ENCODE measurements around the gene PMM2.
"Not testable (repeated sequence)": the region's sequence is repeated elsewhere in the genome, so short reads cannot be mapped to it uniquely, and the experiment has no call there.

PMM2 gene

DNA sequence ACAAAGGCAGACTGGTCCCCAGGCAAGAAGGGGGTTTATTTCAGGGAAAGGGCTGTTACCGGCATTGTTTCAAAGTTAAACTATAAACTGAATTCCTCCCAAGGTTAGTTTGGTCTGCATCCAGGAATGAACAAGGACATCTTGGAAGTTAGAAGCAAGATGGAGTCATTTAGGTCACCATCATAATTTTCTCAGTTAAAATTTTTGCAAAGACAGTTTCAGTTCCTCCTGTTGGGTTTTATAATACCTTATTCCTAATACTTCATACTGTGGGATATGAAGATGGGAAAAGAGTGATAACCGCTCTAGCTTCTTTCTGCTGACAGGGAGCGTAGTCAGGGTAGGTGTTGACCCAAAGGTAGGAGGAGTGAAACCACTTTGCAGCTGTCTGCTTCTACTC is 24.8 kb downstream of the PMM2 start:
- no peak for DNase-seq

DNA sequence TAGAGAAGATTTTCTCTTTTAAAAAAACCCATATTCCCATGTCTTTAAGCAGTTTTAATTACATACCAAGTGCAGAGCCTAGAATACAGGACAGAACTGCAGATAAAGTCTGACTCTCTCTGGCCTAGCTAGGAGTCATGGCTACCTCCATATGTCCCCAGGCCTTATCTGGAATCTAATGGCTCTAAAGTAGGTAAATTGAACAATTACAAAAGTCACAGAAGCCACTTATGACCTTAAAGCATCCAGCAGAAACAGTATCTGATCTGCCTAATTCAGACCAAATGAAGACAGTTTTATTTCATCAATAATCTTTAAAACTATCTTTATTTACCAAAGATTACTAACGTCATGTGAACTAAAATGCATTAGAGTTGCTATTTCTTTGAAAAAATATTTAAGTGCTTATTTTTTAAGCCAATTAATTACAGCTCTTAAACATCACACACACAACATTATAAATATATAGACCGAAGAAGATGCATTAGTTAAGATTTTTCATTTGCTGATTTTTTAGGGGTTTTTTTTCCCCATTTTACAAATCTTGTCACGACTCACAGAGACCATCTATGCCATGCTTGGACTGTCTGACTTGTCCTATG is 28.7 kb downstream of the PMM2 start:
- no peak for DNase-seq

DNA sequence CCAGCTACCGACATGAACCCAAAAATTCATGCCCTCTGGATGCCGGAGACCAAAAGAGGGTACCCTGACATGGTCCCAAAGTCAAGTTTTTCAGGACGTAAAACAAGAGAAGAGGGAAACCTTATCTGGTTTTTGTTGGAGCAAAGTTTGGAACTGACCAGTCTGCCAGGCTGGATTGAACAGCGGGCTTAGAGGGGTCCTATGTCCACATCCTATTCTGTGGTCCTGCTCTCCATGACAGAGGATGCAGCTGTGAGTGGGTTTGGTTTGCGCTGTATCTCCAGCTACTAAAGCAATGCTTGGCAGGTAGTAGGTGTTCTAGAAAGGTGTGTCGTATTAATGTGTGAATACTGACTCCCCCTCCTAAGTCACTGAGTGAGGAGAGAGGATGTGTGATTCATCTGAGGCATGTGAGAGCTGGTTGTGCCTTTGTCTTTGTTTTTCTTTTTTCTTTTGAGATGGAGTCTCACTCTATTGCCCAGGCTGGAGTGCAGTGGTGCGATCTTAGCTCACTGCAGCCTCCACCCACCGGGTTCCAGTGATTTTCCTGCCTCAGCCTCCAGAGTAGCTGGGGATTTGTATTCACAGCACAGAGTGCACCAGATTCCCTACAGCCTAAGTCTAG is 31.0 kb downstream of the PMM2 start:
- DNase-seq = no peak

DNA sequence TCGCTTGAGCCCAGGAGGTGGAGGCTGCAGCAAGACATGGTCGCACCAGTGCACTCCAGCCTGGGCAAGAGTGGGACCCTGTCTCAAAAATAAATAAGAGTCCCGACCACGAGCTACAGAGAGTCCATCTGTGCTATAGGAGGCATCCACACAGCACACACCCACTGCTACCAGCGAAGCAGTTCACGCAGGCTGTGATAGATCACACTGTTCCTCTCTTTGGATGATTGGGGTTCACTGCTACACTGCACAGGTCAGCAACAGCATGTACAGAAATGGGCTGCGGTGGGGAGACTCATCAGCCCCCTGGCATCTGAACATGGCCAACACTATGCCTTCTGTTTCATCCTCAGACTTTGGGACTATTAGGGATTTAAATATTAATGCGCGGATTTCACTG is 33.8 kb downstream of the PMM2 start:
- DNase-seq = no peak

DNA sequence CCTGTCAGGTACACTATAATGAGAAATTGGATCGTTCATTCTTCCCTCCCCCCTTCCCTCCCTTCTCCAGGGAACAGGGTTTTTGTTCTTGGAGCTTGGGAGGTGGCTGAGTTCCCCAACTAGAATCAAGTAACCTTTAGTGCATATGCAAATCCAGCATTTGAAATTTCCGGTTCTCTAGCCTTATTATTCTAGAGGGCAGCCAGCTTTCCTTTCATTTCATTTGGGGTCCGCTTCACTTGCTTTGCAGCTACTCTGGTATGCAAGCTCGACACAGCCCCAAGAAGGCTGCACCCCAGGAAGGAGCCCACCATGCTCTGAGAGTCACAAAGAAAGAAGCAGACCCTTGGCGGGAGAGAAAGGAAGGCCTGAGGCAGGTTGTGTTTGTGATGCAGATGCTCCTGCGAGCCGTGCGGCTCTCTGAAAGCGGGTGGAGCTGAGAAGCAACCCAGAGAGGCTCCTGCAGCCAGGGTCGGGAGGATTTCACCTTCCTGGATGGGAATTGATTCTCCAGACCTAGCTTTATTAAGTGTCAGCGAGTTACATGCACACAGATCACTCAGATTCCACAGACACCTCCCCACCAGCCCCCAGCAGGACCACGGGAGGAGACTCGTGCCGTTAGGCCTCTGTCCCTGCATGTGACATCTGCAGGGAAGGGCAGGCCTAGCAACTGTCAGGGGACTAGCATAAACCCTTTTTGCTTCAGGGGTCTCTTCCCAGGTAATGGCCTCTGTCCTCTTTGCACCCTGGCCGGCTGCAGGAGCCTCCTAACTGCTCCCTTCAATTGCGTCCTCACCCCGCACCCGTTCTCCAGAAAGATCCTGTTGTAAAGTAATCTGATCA is 34.5 kb downstream of the PMM2 start:
- DNase-seq = no peak

DNA sequence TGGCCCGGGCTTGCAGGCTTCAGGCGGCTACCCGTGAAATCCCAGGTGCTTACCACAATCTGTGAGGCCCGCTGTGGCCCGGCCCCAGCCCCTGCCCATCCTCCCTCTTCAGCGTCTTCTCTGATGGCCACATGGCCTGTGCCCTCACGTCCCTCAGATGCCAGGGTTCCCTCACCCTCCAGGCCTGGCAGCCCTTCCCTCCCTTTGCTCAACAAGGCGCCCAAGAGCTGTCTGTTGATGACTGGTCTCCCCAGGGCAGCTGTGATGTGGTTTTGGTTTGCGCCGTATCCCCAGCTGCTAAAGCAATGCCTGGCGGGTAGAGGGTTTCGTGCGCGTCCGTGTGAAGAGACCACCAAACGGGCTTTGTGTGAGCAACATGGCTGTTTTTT is 35.1 kb downstream of the PMM2 start:
- no peak for DNase-seq

DNA sequence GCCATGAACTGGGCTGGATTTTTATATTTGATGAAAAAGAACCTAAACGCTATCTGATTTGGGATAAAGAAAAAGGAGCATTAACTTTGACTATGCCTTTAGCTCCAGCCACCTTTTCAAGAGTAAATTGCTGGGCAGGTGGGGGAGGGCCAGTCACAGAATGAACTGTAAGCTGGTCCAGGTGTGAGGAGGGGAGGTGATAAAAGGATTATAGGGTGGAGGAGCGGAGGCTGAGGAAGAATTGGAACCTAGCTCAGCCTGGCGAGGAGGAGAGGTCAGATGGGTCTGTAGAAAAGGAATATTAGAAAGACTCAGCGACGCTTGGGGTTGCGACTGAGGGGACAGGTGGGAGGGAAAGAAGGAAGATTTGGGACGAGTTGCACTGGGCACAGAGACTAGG is 39.2 kb downstream of the PMM2 start:
- DNase-seq = not testable (repeated sequence)

DNA sequence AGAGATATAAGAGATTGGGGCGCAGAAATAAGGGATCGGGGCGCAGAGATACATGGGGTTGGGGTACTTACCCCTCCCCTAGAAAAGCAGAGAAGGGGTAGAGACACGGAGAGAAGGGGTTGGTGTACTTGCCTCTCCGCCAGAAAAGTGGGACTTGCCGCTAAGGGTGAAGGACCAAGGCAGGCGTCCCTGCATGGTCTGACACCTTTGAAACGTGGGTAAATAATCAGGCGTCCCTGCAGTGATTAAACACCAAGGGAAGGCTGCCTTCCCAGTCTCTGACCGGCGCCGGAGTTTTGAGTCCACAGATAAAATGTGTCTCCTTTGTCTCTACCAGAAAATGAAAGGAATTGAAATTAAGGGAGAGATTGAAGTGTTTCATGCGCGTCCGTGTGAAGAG is 40.0 kb downstream of the PMM2 start:
- not testable (repeated sequence) for DNase-seq

DNA sequence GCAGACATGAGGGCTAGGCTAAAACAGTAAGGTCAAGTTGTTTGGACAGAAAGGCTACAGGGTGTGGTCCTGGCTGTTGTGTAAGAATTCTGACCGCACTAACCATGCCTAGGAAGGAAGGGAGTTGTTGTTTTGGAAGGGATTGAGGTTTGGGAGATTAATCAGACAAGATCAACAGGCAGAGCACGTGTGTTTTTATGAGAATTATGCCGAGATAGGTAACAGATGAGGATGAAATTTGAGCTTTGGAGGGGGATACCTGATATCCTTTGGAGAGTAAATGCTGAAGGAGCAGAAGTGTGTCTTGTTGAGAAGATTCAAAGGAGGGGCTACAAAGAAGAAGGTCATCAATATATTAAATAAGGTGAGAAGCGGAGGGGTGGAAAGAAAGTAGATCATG is 44.4 kb downstream of the PMM2 start:
- not testable (repeated sequence) for DNase-seq

DNA sequence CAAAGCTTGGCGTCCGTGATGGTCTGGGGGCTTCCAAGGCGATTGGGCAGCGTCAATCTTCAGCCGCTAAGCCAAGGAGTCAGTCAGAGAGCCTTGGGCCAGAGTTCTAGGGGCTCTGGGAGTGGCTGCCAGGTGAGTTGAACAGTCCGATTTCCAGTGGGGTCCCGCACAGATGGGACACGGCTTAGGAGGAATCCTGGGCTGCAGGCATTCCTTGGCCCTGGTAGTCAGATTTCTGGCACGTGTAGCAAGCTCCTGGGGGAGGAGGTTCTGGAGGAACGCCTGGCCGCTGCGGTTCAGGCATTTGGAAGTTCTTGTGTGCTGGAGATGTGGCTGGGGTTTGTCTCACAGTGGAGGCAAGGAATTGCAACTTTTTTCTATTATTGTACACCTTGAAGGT is 45.7 kb downstream of the PMM2 start:
- not testable (repeated sequence) for DNase-seq

DNA sequence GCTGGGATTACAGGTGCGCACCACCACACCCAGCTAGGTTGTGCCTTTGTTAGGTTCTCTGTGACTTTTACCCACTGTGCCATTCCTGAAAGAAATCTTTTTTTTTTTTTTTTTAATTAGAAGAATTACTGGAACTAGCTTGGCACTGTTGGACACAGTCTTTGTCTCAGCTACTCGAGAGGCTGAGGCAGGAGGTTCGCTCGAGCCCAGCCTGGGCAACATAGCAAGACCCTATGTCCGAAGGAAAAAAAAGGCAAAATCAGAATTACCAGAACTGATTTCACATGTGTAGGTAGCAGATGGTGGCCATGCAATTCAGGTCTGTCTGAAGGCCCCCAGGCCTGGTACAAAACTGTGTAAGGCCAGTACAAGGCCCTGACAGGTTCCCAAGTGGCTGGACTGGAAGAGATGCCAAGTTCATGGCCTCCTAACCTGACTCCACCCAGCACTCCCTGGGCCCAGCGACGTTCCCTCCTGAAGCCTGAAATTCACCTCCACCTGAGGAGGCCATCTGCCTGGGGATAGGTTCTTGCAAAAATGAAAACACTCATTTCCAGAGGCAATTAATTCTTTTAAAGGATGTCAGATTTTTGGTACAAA is 48.2 kb downstream of the PMM2 start:
- no peak for DNase-seq

DNA sequence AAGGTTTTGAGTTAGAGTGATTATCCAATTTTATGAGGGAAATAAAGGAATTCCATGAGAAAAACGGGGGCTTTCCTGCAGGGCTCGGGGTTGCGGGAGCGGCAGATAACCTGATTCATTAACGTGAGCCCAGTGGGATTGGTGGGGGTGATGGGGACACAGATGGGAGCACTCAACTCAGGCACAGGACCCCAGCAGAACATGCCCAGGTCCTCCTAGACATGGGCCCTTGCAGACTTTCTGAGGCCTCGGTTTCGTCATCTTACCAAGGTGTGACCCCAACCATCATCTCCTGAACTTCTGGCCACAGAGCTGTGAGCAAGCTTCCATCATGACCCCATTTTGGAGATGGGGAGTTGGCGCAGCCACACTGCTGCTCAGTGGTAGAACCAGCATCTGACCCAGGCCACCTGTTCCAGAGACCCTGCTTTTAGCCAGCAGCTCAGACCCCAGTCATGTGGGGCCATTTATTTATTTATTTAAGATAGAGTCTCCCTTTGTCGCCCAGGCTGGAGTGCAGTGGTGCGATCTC is 48.8 kb downstream of the PMM2 start:
- no peak for DNase-seq

DNA sequence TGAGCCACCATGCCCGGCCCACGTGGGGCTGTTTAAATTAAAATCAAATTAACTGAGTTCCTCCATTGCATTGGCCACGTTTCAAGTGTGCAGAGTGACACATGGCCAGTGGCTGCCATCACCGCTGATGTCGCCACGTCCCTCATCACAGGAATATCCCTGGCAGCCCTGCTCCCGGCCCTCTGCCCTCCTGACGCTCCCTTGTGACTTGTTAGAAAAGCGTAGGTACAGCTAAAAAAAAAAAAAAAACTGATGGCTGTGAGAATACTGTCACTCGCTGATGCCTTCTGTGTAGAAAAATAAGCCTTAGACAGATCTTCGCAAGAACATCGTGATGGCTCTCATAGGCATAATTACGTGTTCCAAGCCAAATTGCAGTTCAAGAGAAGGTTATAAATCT is 49.5 kb downstream of the PMM2 start:
- no peak for DNase-seq

DNA sequence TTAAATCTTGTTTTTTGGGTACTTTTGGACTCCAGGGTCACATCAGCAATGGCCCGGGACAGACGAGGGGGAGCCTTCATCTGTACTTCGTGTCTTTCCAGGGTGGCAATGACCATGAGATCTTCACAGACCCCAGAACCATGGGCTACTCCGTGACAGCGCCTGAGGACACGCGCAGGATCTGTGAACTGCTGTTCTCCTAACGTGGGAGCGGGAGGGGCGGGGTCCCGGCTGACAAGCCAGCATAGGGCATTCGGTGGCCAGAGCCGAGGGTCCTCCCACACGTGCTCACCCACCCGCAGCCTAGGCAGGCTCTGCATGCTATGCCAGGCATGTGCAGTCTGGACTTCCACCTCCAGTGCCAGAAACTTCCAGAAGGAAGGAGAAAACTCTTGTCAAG is 50.0 kb downstream of the PMM2 start:
- no peak for DNase-seq

DNA sequence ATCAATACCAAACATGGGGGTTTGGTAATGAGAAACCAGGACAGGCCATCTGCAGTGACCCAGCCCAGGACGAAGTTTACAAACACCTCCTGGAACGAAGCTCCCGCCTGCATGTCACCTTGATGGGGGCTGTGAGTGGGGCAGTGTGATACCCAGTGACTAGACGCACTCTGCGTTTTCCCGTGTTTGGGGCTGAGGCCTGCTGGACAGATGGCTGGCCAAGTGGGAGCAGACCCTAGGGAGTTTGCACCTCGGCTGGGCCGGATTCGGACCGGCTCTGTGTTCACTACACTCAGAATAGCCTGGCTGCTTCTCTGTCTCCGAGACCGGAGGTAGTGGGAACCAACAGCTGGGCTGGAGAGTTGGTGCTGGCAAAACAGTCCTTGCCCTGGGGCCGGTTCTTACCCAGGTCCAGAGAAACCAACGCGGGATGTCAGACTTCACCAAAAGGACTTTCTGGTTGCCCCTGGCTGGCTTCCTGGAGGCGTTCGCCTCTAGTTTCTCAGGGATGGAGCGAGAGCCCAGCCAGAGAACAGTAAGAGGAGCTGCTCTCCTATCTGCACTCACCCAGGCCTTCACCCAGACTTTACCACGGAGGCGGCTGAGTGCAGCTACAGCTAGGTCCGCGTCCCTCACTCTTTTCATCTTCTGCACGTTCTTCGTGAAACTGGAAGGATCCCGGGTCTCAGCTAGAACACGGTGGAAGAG is 50.7 kb downstream of the PMM2 start:
- DNase-seq = no peak

DNA sequence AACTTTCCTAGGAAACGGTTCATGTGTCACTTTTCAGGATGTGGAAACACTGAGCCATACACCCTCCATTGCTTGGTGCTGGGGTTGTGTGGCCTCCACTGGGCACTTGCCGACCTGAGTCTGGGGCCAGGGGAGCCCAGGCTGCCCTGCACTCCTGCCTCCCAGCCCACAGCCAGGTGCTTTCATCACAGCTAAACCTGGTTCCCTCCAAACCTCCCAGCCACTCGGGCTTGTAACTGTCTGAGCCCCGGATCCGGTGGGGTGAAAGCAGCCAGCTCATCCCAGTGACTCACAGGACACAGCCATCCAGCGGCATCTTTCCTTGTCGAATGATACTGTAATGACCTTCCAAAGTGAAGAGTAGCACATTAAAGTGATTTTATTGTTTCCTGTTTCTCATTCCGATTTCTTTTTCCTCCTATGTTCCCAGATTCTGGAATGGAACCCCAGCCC is 51.3 kb downstream of the PMM2 start:
- DNase-seq = no peak

DNA sequence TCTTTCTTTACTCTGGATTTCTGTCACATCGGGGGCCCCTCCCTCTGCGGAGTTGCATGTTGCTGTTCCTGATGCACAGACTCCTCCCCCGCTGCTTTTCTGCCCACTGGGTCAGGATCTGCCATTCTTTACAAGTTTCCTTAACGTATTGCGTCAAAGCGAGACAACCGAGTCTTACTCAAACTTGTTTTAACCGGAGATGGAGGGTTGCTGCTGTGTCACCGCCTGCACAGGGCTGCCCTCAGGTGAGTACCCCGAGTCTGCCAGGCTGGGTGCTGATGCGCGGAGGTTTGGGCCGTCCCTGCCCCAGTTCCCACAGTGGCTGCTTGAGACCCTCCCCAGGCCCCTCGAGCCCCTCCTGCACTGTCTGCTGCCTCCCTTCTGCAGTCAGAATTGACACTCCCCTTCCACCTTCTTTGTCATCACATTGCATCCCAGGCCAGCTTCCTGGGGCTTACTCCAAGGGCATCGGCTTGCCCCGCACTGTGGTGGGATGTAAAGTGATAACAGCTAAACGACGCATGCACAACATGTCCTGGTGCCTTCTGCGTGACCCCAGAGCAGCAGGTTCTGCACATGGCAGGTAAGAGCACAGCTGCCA is 51.9 kb downstream of the PMM2 start:
- DNase-seq = no peak

DNA sequence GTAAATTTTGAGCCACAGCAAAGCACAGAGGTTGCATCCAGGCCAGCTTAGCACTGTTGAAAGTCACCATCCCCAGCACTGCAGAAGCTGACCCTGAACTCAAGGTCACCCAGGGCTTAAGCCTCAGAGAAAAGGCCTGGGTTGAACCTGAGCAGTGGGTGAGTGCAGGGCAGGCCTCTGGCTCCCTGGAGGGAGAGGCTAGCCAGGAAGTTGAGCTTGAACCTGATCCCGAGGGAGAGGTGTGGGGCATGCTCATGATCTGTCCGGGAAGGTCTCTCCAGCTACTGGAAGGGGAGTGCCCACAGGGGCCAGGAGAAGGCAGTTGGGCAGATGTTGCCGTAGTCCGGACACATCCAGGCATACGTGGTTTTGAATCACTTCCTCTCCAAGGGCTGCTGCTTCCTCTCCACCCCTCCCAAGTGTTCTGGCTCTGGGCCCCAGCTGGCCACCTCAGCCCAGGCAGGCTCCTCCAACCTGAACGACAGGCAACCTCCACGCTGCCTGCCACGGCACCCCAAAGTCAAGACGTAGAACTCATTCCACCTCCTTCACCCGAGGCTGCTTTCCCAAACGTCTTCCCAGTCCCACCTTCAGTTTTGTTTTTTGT is 52.7 kb downstream of the PMM2 start:
- no peak for DNase-seq

DNA sequence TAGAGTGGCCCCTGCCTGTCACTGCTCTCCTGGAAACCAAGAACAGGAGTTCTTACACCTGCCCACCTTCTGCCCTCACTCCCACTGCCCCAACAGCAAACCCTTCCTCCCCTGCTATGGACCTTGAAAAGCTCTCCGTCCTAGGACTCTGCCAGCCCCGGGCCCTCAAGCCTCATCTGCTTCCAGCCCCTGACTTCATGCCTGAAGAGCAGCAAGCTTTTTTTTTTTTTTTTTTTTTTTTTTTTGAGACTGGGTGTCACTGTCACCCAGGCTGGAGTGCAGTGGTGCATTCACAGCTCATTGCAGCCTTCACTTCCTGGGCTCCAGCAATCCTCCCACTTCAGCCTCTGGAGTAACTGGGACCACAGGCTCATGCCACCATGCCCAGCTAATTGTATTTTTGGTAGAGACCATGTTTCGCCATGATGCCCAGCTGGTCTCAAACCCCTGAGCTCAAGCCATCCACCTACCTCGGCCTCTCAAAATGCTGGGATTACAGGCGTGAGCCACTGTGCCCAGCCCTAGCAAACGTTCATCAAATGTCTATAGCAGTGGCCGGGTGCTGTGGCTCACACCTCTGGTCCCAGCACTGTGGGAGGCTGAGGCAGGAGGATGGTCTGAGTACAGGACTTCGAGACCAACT is 54.2 kb downstream of the PMM2 start:
- no peak for DNase-seq

DNA sequence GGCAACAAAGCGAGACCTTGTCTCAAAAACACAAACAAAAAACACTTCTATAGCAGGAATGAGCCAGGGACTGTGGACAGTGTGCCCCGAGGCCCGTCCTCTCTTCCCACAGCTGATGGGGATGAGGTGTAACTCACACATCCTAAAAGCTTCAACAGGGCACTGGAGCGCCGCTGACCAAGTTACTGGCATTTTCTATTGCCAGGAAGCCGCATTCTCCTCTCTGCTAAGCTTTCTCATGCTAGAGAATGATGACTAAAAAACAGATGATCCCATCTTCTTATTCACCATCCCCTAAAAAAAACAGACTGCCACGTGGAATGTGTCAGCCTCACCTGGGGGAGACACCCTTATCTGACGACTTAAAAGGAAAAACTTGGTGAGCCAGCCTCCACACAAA is 54.9 kb downstream of the PMM2 start:
- no peak for DNase-seq

DNA sequence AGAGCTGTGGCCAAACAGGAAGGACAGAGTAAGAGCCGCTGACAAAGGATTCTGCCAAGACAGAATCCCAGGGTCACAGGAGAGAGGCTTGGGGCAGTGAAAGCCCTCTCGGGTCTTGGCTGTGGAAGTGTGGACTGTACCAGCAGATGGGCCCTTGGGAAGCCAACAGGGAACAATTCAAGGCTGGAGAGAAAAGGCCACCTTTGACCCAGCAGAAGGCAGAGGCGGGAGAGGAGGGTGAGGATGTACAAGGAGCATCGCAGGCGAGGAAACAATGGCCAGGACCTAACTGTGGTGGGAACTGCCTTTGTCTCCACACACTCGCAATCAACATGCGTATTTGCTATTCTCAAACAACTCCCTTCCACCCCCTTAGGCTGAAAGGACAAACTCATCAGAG is 55.5 kb downstream of the PMM2 start:
- DNase-seq = no peak

DNA sequence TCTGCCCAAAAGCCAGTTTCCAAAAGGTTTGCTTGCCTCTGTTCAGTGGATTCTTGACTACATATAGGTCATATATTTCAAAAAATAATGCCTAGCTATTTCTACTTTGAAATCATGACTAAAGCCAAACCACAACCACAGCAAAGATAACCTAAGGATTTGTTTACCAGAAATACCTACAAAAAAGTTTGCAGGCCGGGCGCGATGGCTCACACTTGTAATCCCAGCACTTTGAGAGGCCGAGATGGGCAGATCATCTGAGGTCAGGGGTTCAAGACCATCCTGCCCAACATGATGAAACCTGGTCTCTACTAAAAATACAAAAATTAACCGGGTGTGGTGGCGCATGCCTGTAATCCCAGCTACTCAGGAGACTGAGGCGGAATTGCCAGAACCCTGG is 56.0 kb downstream of the PMM2 start:
- DNase-seq = no peak
